GM12874 (cell line): Measurements from ENCODE around the gene ZMYM4.

ENCODE experiments used
- CTCF ChIP-seq: IDR thresholded peaks from 2 replicates; pipeline ENCODE4 v1.5.1; 2011; ENCODE audit warnings: low read depth, mild to moderate bottlenecking, control low read depth, low read length, moderate library complexity; ENCODE audit not compliant: insufficient read depth

Gene ZMYM4

GRCh38 chr1:35460796-35461195 lies 192.3 kb downstream of the ZMYM4 start:
- no peak for TF ChIP-seq CTCF

- no peak for TF ChIP-seq CTCF
Observed at GRCh38 chr1:35461966-35462651, 193.6 kb downstream of the ZMYM4 start.

GRCh38 chr1:35463232-35463631 lies 194.7 kb downstream of the ZMYM4 start:
- no peak for TF ChIP-seq CTCF

- no peak for TF ChIP-seq CTCF
Observed at GRCh38 chr1:35466120-35466519, 197.6 kb downstream of the ZMYM4 start.

GRCh38 chr1:35470977-35471613 lies 202.6 kb downstream of the ZMYM4 start:
- TF ChIP-seq CTCF = no peak
